NCI-H345 (cell line): ENCODE measurements around the gene PPP1R15B.

Source experiments
- DNase-seq: peaks from one replicate; lab custom pipeline; 2025; lab: John Stamatoyannopoulos, UW

Gene PPP1R15B

GRCh38 chr1:204367193-204367858 is 44.3 kb downstream of the PPP1R15B start:
- DNase-seq, result no peak

DNA sequence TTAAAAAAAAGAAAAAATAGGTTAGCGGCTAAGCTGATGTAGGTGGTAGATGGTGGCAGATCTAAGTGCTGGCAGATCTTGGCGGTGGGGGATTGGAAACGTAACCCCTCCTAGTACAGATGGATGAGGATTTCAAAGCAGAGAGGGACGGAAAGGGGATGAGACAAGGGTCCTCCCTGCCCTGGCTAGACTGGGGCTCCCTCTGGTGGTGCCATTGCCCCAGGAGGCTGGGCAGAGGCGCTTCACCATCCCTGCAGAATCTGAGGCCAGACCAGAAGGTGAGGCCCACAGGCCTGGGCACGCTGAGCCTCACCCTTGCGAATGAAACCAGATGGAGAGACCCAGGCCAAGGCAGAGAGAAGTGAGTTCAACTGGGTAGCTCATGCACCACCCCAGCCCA is 44.9 kb downstream of the PPP1R15B start:
- DNase-seq, result no peak

- peak; percentile 73 for DNase-seq
These were observed 48.1 kb downstream of the PPP1R15B start for GRCh38 chr1:204363335-204364114.

DNA sequence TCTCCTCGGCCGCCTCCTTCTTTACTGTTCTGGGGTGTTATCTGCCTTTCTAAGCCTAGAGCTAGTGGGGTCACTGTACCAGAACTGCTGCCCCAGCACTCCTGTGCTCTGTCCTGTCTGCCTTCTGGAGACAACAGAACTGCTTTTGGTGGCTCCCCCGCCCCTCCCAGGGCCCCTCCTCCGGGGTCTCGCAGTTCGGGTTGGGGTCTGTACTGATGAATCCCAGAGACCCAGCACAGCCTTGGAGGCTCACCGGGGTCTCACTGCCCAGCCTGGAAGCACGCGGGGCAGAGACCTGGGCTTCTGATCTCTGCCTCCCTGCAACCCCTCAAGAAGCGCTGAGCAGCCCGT is 48.7 kb downstream of the PPP1R15B start:
- no peak for DNase-seq

GRCh38 chr1:204361781-204362180 is 49.8 kb downstream of the PPP1R15B start:
- no peak for DNase-seq

DNA sequence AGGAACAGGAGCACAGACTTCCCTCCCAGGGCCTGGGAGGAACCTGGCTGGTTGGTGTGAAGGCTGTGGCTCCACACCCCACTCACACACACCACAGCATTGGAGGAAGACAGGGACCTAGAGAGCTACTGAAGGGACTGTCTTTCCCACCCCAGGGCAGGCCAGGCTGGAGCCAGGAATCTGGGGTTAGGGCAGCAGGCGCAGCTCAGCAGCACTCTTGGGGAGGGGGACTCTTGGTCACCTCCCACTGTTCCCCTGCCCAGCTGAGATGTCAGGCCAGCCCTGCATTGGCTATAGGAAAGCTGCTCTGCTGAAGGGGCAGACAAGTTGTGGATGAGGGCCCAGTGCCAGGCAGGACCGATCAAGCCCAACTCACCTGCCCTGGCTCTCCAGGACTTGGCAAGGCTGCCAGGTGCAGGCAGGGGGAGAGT is 50.3 kb downstream of the PPP1R15B start:
- DNase-seq, result no peak

DNA sequence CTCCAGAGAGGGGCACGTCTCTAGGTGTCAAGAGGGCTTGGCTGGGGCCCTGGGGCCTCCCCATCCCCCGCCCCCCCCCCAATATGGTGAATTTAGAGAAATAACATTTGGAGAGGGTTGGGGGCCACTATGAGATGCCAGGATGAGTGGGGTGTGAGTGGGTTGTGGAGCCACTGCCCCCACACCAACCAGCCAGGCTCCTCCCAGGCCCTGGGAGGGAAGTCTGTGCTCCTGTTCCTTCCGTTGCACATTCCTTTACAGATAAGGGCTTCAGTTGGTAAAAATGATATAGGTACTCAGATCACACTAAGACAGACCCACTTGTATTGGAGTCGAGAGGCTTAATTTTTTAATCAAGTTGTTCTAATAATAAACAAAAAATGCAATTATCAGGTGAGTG is 51.3 kb downstream of the PPP1R15B start:
- DNase-seq, result no peak

GRCh38 chr1:204359474-204360255 is 52.0 kb downstream of the PPP1R15B start, which contains the start of gene PLEKHA6:
Gene PLEKHA6, minus strand, starts transcription at chr1:204359929. Its CDS starts 86,202 bp downstream, at chr1:204273727.
- peak; percentile 71 for DNase-seq

GRCh38 chr1:204359131-204359473 is 52.5 kb downstream of the PPP1R15B start:
- DNase-seq, result no peak

DNA sequence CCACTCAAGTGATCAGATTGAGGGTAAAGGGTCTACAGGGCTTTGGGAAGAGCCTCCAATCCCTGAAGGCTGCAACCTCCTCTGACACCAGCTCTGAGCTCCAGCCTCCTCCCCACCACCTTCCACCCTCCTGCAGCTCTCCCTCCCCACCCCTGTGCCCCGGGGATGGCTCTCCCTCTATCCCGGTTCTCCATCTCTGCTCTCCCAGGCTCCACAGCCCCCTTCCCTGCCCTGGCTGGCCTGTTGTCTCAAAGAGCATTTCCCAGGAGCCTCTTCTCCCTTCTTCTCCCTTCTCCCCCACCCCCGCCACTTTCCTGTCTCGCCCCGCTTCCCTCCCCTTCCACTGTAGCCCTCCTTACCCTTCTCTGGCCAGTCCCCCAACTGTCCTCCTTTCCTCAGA is 53.0 kb downstream of the PPP1R15B start:
- DNase-seq, result no peak

GRCh38 chr1:204357551-204358490 is 53.8 kb downstream of the PPP1R15B start:
- DNase-seq, result no peak

DNA sequence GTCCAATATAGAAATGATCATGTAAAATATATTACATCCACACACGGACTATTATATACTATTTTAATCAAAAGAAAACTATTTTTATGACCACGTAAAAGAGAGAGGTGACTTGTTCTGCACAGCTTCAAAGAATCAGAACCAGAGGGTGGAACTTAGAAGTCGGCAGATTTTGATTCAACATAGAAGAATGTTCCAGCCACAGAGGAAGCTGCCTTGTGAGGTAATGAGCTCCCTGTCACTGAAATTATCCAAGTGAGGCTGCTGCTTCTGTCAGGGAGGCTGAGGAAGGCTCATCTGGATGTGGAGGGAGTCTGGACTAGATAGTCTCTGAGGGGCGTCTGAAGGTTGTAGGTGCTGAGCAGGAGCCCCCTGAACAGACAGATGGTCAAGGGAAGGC is 54.6 kb downstream of the PPP1R15B start:
- no peak for DNase-seq

GRCh38 chr1:204355913-204356312 is 55.7 kb downstream of the PPP1R15B start:
- DNase-seq, result no peak

GRCh38 chr1:204354579-204354978 is 57.0 kb downstream of the PPP1R15B start:
- DNase-seq, result no peak
